GM19468 (cell line): ENCODE data around the gene PRG3.
"Not testable (repeated sequence)": the region's sequence is repeated elsewhere in the genome, so short reads cannot be mapped to it uniquely, and the experiment has no call there.

Experiments used
- ATAC-seq: cut with Tn5 transposase; IDR thresholded peaks from one replicate; pipeline ENCODE4 v1.9.1; 2021; ENCODE audit warnings: mild to moderate bottlenecking, moderate library complexity, moderate number of reproducible peaks; ENCODE audit not compliant: unreplicated experiment; ENCODE audit errors: extremely low read depth

Gene PRG3

GRCh38 chr11:57409321-57410100 is 28.6 kb upstream of the PRG3 start:
- ATAC-seq: no peak

GRCh38 chr11:57408771-57409170 is 27.8 kb upstream of the PRG3 start:
- ATAC-seq: no peak

- no peak for ATAC-seq
Observed at GRCh38 chr11:57407941-57408475, 27.1 kb upstream of the PRG3 start.

- no peak for ATAC-seq
Observed at GRCh38 chr11:57407010-57407920, 26.3 kb upstream of the PRG3 start.

- ATAC-seq: peak; percentile 53
Observed at GRCh38 chr11:57406337-57406904, 25.5 kb upstream of the PRG3 start.

- ATAC-seq: no peak
Observed at GRCh38 chr11:57405271-57405860, 24.4 kb upstream of the PRG3 start.

GRCh38 chr11:57403802-57404147 is 22.8 kb upstream of the PRG3 start:
- no peak for ATAC-seq

GRCh38 chr11:57403003-57403801 is 22.3 kb upstream of the PRG3 start:
- ATAC-seq: not testable (repeated sequence)

GRCh38 chr11:57402188-57403002 is 21.4 kb upstream of the PRG3 start:
- no peak for ATAC-seq

GRCh38 chr11:57399972-57400578 is 19.1 kb upstream of the PRG3 start:
- no peak for ATAC-seq

GRCh38 chr11:57399221-57399620 is 18.3 kb upstream of the PRG3 start:
- no peak for ATAC-seq

GRCh38 chr11:57397394-57397990 is 16.5 kb upstream of the PRG3 start:
- no peak for ATAC-seq

GRCh38 chr11:57396744-57397143 is 15.8 kb upstream of the PRG3 start:
- ATAC-seq: no peak

- no peak for ATAC-seq
Observed at GRCh38 chr11:57395905-57396623, 15.1 kb upstream of the PRG3 start.

GRCh38 chr11:57394203-57394965 is 13.4 kb upstream of the PRG3 start:
- ATAC-seq: no peak

- ATAC-seq: no peak
Observed at GRCh38 chr11:57392763-57393105, 11.8 kb upstream of the PRG3 start.
